ENCODE results near the gene DUX4.
"Not testable (repeated sequence)": the region's sequence is repeated elsewhere in the genome, so short reads cannot be mapped to it uniquely, and the experiment has no call there.

GRCh38 chr4:190178606-190178990, 5.0 kb downstream of the DUX4 start:
- TF ChIP-seq EZH2phosphoT487 (IDR thresholded peaks at IDR 0.05; ENCODE audit: insufficient read depth, low read depth); EZH2 (IDR thresholded peaks at IDR 0.05; ENCODE audit: insufficient read depth, poor library complexity, severe bottlenecking): not testable (repeated sequence)
